Psoas muscle (tissue), 8 donors: Measurements from ENCODE around the gene ARHGEF7. TPM values are rescaled to one million over a fixed set of nuclear protein-coding genes. Genes with fewer than 3 reads are reported as not detected.
"Not testable (repeated sequence)": the region's sequence is repeated elsewhere in the genome, so short reads cannot be mapped to it uniquely, and the experiment has no call there.

ENCODE experiments used
- ATAC-seq, 4 donors: fragments of 200-7000 bp; cut with Tn5 transposase; one replicate each; pipeline ENCODE4 v1.9.1; 2020; ENCODE audit warnings: moderate library complexity in 3 of 4, mild to moderate bottlenecking in 2 of 4
- DNase-seq, 2 donors: peaks; one replicate each; pipeline ENCODE4 v3.0.0-alpha.2; 2020
- H3K27ac ChIP-seq: fragments of 200-600 bp; one replicate; pipeline ENCODE4 v1.8.0; 2022
- H3K27me3 ChIP-seq, 3 donors: fragments of 200-600 bp in 1 of 3; one replicate each; pipeline versions ENCODE4 v1.6.1 to v1.8.0; 2013 to 2022; ENCODE audit warnings: low read length in 2 of 3, mild to moderate bottlenecking in 2 of 3, moderate library complexity in 1 of 3; ENCODE audit not compliant: insufficient read depth in 3 of 3
- H3K36me3 ChIP-seq, 2 donors: fragments of 200-600 bp in 1 of 2; one replicate each; pipeline versions ENCODE4 v1.6.1 to v1.8.0; 2013 to 2022; ENCODE audit warnings: low read depth in 1 of 2, mild to moderate bottlenecking in 1 of 2, moderate library complexity in 1 of 2; ENCODE audit not compliant: insufficient read depth in 1 of 2
- H3K4me1 ChIP-seq: fragments of 200-600 bp; one replicate; pipeline ENCODE4 v1.8.0; 2022
- H3K4me3 ChIP-seq: fragments of 200-600 bp; one replicate; pipeline ENCODE4 v1.8.0; 2022; ENCODE audit warnings: mild to moderate bottlenecking
- H3K9me3 ChIP-seq: fragments of 200-600 bp; one replicate; pipeline ENCODE4 v1.8.0; 2022
- CTCF ChIP-seq: fragments of 200-600 bp; IDR thresholded peaks from one replicate; pipeline ENCODE4 v1.8.0; 2022; ENCODE audit warnings: antibody characterized with exemption
- WGBS, 3 donors: extraction: QIAGEN DNeasy Blood & Tissue Kit; methylation state at CpG; one replicate each; pipeline versions ENCODE4 v1.1.6 to v1.1.7; 2013; 5-methylcytosine and 5-hydroxymethylcytosine counted together
- intact Hi-C, 2 donors: fragments of 100-400 bp; cut with DNase I; formaldehyde crosslinking; loops; one replicate each; pipeline versions ENCODE4 v1.11.0 to v1.14.2; 2022
- polyA plus RNA-seq, 3 donors: library from polyadenylated mRNA; stranded (reverse); fragments of 200-250 nt; gene quantifications; one replicate each; pipeline ENCODE4 v1.2.3, GENCODE V29; 2013
- total RNA-seq, 4 donors: library from RNA; stranded (reverse); fragmentation: NEBNext Ultra II Directional in 2 of 4; extraction: Animal tissue kit (Norgen Biotek cat#: 25700) in 2 of 4; gene quantifications; one replicate each; pipeline versions ENCODE4 v1.2.1 to v1.2.4, GENCODE V29; 2021 to 2023
- donor health status: healthy with polysubstance abuse.
- donor health status: DM: no; HTN: no; CAD: no; lungs with moderate emphysema.
- donor health status: Bipolar disorder and iron deficiency.
- donor health status: healthy.
- donor health status: DM: yes; HTN: yes; CAD: no.
- donor health status: DM: no; HTN: no; CAD: no.
- donor health status: DM: no; HTN: no; CAD: no.
- donor health status: DM: yes; HTN: yes; CAD: no.

Gene ARHGEF7
- total and polyA plus RNA-seq, 7 donors = 21.6 to 53.6 (median 46.8) TPM

DNA sequence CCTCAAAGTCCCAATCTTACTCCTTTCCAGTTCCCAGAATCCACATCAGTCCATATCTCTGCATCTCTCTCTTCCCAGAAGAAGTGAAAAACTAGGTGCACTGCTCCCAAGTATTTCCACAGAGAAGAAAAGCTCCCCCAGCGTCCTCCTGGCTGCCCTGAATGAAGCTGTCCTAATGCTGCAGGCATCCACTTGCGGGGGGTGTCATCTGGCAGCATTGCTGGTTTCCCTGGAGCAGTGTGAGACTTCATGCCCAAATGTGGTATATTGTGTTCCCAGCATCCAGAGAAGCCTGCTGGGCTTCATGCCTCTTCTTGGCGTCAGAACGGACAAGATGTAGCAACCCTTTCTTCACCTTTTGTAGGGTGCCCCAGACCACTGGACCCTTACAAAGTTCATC is 32.9 kb upstream of the ARHGEF7 start:
- ATAC-seq = no peak
- intact Hi-C loops = no loop called here
- no peak overlapping the region for H3K4me3 ChIP-seq
- H3K36me3 ChIP-seq = no peaks in the 10 kb centered on the region
- 38 to 68% (median 63%) methylated on average over 4 of the region's 4 CpGs for WGBS, 3 donors
- TF ChIP-seq CTCF = no peak
- no peaks in the 10 kb centered on the region for H3K27me3 ChIP-seq
- no peaks in the 10 kb centered on the region for H3K9me3 ChIP-seq
- DNase-seq = no peak
- no peak overlapping the region for H3K27ac ChIP-seq
- H3K4me1 ChIP-seq = no peaks in the 10 kb centered on the region

GRCh38 chr13:111082769-111083168 is 32.3 kb upstream of the ARHGEF7 start:
- ATAC-seq = not testable (repeated sequence)
- WGBS, 3 donors = 92 to 93% (median 92%) methylated on average over 14 of the region's 14 CpGs

DNA sequence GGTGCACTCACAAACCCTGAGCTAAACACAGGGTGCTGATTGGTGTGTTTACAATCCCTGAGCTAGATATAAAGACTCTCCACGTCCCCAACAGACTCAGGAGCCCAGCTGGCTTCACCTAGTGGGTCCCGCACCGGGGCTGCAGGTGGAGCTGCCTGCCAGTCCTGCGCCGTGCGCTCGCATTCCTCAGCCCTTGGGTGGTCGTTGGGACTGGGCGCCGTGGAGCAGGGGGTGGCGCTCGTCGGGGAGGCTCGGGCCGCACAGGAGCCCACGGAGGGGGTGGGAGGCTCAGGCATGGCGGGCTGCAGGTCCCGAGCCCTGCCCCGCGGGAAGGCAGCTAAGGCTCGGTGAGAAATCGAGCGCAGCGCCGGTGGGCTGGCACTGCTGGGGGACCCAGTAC is 31.4 kb upstream of the ARHGEF7 start:
- H3K4me1 ChIP-seq, H3K36me3 ChIP-seq, ATAC-seq, H3K4me3 ChIP-seq, H3K9me3 ChIP-seq, H3K27me3 ChIP-seq, DNase-seq, intact Hi-C loops, H3K27ac ChIP-seq: not testable (repeated sequence)
- 78 to 91% (median 88%) methylated on average over 8 to 12 of the region's 25 CpGs for WGBS, 3 donors

More at GRCh38 chr13:111082769-111083168, 32.3 kb upstream of the ARHGEF7 start:
- H3K27ac ChIP-seq, intact Hi-C loops, H3K27me3 ChIP-seq, DNase-seq, H3K36me3 ChIP-seq, H3K4me1 ChIP-seq, H3K4me3 ChIP-seq, H3K9me3 ChIP-seq: not testable (repeated sequence)

DNA sequence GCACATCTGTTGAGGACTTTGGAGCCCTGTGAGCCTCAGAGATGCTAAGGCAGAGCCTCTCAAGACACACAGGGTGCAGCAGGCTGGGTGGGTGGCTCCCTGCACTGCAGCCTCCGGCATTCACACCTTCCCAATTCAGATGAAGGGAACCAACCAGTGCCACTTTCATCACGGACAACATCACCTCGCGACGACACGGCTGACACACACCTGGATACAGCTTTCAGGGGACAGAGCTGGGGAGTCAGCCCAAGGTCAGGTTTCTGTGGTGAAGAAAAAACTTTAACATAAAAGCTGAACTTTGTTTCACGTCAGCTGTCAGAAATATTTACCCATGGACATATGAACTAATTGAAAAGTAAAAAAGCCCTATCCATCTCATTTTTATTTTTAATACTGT is 24.9 kb upstream of the ARHGEF7 start:
- peaks cover 0 to 2% (median 0%) of the 10 kb centered on the region in 3 donors for H3K27me3 ChIP-seq
- no peak for ATAC-seq
- intact Hi-C loops = no loop called here
- WGBS, 3 donors = 85 to 89% (median 88%) methylated on average over 7 of the region's 7 CpGs
- no peaks in the 10 kb centered on the region for H3K9me3 ChIP-seq
- no peaks in the 10 kb centered on the region for H3K36me3 ChIP-seq
- no peak overlapping the region for H3K27ac ChIP-seq
- TF ChIP-seq CTCF = no peak
- no peak overlapping the region for H3K4me3 ChIP-seq
- H3K4me1 ChIP-seq = no peaks in the 10 kb centered on the region
- no peak for DNase-seq

GRCh38 chr13:111092685-111093084 is 22.4 kb upstream of the ARHGEF7 start:
- Histone ChIP-seq H3K36me3 (no peaks in the 10 kb centered on the region), H3K4me1 (no peaks in the 10 kb centered on the region), H3K27ac (no peak overlapping the region), H3K27me3 (peaks cover 0 to 2% (median 0%) of the 10 kb centered on the region in 3 donors), H3K9me3 (no peaks in the 10 kb centered on the region), H3K4me3 (no peak overlapping the region)
- ATAC-seq (no peak), DNase-seq (no peak)
- TF ChIP-seq CTCF = no peak
- 81 to 88% (median 85%) methylated on average over 6 of the region's 6 CpGs for WGBS, 3 donors
- intact Hi-C loops = no loop called here

GRCh38 chr13:111093136-111093535 is 22.0 kb upstream of the ARHGEF7 start:
- H3K36me3 ChIP-seq = no peaks in the 10 kb centered on the region

More at GRCh38 chr13:111093136-111093535, 22.0 kb upstream of the ARHGEF7 start:
- ATAC-seq (no peak), DNase-seq (no peak)
- no peak for TF ChIP-seq CTCF
- WGBS, 3 donors = 86 to 94% (median 89%) methylated on average over 20 to 21 of the region's 21 CpGs
- H3K27me3 ChIP-seq = peaks cover 0 to 2% (median 0%) of the 10 kb centered on the region in 3 donors
- H3K4me3 ChIP-seq = no peak overlapping the region
- no peak overlapping the region for H3K27ac ChIP-seq
- H3K4me1 ChIP-seq = no peaks in the 10 kb centered on the region
- intact Hi-C loops = no loop called here
- no peaks in the 10 kb centered on the region for H3K9me3 ChIP-seq
